ENCODE results near the gene FHL1. TPM values are rescaled to one million over a fixed set of nuclear protein-coding genes. Genes with fewer than 3 reads are reported as not detected.
A peak's percentile ranks its signal among the peaks of the same experiment; 100 is the strongest.
"Not testable (repeated sequence)": the region's sequence is repeated elsewhere in the genome, so short reads cannot be mapped to it uniquely, and the experiment has no call there.

The FHL1 gene
- total RNA-seq, 1 donor from 2014 or later = 70.1 TPM

DNA sequence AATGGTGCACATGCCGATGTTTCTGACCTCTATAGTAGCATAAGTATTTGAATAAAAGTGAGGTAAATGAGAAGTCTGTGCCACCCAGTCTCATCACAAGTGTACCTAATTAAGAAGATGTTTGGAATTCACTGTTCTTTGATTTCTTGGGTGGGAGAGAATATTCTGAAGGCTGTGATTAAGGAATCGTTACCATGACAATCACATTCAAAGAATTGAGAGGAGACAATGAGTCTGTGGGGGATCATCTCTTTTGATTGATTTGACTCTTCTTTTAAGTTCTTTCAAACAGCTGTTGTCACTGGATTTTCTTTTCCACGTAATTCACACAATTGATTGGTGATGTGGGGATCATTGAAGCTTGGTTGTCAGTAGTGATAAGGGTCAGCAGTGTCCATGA lies 18.1 kb downstream of the FHL1 start:
- Mint-ChIP-seq H3K36me3 (ENCODE audit: low read depth) (peaks cover 3% of the 10 kb centered on the region), H3K9me3 (peaks cover 5% of the 10 kb centered on the region), H3K27ac (ENCODE audit: unreplicated experiment) (no peak overlapping the region), H3K4me3 (no peak overlapping the region), H3K27me3 (ENCODE audit: low read depth) (peaks cover 2% of the 10 kb centered on the region), H3K4me1 (peaks cover 34% of the 10 kb centered on the region)
- TF ChIP-seq, protein P1, sequence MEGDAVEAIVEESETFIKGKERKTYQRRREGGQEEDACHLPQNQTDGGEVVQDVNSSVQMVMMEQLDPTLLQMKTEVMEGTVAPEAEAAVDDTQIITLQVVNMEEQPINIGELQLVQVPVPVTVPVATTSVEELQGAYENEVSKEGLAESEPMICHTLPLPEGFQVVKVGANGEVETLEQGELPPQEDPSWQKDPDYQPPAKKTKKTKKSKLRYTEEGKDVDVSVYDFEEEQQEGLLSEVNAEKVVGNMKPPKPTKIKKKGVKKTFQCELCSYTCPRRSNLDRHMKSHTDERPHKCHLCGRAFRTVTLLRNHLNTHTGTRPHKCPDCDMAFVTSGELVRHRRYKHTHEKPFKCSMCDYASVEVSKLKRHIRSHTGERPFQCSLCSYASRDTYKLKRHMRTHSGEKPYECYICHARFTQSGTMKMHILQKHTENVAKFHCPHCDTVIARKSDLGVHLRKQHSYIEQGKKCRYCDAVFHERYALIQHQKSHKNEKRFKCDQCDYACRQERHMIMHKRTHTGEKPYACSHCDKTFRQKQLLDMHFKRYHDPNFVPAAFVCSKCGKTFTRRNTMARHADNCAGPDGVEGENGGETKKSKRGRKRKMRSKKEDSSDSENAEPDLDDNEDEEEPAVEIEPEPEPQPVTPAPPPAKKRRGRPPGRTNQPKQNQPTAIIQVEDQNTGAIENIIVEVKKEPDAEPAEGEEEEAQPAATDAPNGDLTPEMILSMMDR (conservative IDR thresholded peaks at IDR 0.05) = no peak
- DNase-seq (ENCODE audit: low read depth, low spot score) = no peak

DNA sequence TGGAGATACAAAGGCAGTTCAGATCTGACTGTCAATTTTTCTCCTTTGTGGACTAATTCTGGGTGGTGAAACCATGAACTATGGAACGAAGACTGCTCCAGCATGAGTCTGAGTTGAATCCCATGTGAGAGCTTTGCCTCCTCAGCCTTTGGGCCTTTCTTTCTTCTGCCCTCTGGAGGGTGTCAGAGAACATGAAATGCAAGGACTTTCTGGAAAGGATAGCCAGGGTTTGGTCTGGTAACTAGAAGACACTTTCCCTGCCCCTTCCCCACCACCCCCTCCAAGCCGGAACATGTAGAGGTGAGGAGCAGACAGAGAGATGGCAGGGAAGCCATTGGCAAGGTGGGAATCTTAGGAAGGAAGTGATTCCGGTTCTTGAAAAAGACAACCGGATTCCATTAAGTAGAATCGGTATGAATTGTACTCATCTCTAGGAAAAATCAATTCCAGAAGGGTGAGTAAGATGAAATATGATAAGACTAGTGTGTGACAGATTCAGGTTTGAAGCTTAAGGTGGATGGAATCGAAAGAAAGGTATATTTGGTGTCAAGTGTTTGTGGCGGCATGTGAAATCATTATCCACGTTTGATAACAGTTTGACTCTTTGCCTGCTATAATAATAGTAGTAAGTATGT lies 19.0 kb downstream of the FHL1 start:
- TF ChIP-seq, protein P1 (conservative IDR thresholded peaks at IDR 0.05) = no peak
- H3K27me3 Mint-ChIP-seq (ENCODE audit: low read depth) = peaks cover 2% of the 10 kb centered on the region
- DNase-seq (ENCODE audit: low read depth, low spot score) = no peak
- H3K4me1 Mint-ChIP-seq = peaks cover 34% of the 10 kb centered on the region
- H3K4me3 Mint-ChIP-seq = no peak overlapping the region
- no peak overlapping the region for H3K27ac Mint-ChIP-seq (ENCODE audit: unreplicated experiment)
- H3K9me3 Mint-ChIP-seq = peaks cover 5% of the 10 kb centered on the region
- H3K36me3 Mint-ChIP-seq (ENCODE audit: low read depth) = peaks cover 3% of the 10 kb centered on the region

DNA sequence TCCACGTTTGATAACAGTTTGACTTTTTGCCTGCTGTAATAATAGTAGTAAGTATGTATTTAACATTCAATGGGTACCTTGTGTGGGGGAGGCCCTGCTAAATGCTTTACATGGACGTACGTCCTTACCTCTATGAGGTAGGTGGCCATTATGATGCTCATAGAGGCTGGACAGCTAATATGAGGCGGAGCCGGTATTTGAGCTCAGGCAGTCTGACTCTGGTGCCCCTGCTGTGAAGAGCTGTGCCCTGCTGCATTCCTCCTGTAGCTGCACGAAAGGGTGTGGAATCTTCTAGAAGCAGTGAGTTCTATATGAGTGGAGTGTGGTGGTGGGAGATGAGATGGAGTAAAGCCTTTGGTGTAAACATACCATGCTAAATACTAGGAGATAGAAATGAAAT lies 20.7 kb downstream of the FHL1 start:
- Mint-ChIP-seq H3K4me1 (peaks cover 34% of the 10 kb centered on the region), H3K27ac (ENCODE audit: unreplicated experiment) (peak overlapping the region; percentile 37)
- not testable (repeated sequence) for H3K36me3 Mint-ChIP-seq (ENCODE audit: low read depth); H3K9me3 Mint-ChIP-seq; H3K4me3 Mint-ChIP-seq; DNase-seq (ENCODE audit: low read depth, low spot score); H3K27me3 Mint-ChIP-seq (ENCODE audit: low read depth)

DNA sequence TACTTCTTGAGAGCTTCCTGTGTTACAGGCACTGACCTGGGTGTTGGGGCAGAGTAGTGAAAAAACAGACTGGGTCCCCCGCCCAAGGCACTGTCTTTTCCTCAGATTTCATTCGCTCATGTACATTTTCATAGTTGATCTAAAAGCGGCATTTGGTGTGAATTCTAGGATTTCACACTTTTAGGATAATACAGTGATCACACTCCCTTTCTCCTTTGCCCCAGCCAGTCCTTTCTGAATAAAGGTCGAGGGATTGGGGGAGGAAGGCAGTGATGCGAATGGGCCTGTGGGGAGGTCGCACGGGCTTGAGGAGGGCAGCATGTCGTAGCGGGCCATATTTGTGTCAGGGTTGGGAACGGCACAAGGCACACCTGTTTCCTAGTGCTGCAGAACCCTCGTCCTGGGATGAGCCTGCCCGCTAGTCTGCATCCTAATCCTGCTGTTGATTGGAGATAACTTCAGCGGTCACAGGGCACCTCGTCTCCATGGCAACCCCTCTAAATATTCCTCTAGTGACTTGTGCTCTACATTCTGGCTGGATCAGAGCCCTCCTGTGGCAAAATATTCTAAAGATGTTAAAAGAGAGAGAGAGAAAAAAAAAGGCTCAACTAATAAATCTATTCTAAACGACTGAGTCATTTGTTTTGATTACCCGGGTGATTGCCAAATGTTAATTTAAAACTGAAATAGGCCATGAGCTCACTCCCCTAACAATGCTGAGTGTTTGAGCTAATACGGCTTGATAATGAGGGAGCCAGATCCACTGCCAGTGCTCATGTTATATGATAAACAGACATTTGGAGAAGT lies 21.8 kb downstream of the FHL1 start:
- TF ChIP-seq, protein P1 (conservative IDR thresholded peaks at IDR 0.05) = no peak
- Mint-ChIP-seq H3K4me1 (peaks cover 34% of the 10 kb centered on the region), H3K9me3 (no peaks in the 10 kb centered on the region), H3K27ac (ENCODE audit: unreplicated experiment) (no peak overlapping the region), H3K36me3 (ENCODE audit: low read depth) (peaks cover 3% of the 10 kb centered on the region), H3K4me3 (no peak overlapping the region), H3K27me3 (ENCODE audit: low read depth) (no peaks in the 10 kb centered on the region)
- peak; percentile 8 for DNase-seq (ENCODE audit: low read depth, low spot score)

DNA sequence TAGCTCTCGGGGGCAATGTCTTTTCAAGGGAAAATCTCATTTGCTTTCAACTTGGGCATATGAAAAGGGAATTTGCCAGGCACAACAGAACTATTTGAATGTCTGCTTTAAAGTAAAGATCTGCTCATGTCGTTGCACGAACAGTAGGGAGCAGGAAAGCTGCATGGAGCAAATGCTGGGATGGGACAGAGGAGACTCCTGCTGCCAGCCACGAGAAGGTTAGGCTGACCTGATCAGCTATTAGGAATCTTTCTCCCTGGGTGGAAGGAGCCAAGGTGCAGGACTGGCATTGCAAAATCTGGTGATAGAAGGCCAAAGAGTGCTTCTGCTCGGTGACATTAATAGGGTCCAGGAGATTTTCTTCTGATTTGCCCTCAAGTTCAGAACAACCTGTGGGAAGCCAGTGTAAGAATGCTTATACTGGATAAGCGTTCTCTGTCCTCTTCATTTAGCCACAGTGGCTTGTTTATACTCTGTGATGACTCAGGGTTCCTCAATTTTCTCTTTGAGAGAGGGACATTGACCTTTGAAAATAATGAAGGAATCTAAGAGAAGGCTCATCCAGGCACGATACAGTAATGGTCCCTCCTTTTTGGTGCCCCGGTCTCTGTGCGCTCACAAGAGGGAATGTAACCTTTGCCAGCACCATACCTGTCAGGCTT lies 22.9 kb downstream of the FHL1 start:
- H3K27ac Mint-ChIP-seq (ENCODE audit: unreplicated experiment) = peak overlapping the region; percentile 27
- H3K4me1 Mint-ChIP-seq = peaks cover 31% of the 10 kb centered on the region
- H3K27me3 Mint-ChIP-seq (ENCODE audit: low read depth) = no peaks in the 10 kb centered on the region
- H3K4me3 Mint-ChIP-seq = no peak overlapping the region
- peaks cover 3% of the 10 kb centered on the region for H3K36me3 Mint-ChIP-seq (ENCODE audit: low read depth)
- no peaks in the 10 kb centered on the region for H3K9me3 Mint-ChIP-seq
- TF ChIP-seq, protein P1 (conservative IDR thresholded peaks at IDR 0.05) = no peak
- no peak for DNase-seq (ENCODE audit: low read depth, low spot score)

Data from neural crest cell (in vitro differentiated cells).